Testis (tissue), 2 donors: ENCODE measurements around the gene PHKG1.
"Not testable (repeated sequence)": the region's sequence is repeated elsewhere in the genome, so short reads cannot be mapped to it uniquely, and the experiment has no call there.

Experiments
- POLR2A ChIP-seq: fragments of 450-650 bp; IDR thresholded peaks from one replicate; pipeline ENCODE4 v1.6.1; 2017; ENCODE audit warnings: antibody characterized with exemption, mild to moderate bottlenecking, moderate library complexity
- TF ChIP-seq, protein P1 (sequence below), 3 experiments: fragments of 450-650 bp in 2 of 3; fragments of 200-600 bp in 1 of 3; sonication (generic) in 1 of 3; IDR thresholded peaks; one replicate each; pipeline ENCODE4 v1.5.1; 2016 to 2019; ENCODE audit warnings: antibody characterized with exemption in 3 of 3, mild to moderate bottlenecking in 2 of 3, moderate library complexity in 1 of 3

GRCh38 chr7:56045758-56046157 lies 47.0 kb downstream of the PHKG1 start:
- TF ChIP-seq, protein P1, sequence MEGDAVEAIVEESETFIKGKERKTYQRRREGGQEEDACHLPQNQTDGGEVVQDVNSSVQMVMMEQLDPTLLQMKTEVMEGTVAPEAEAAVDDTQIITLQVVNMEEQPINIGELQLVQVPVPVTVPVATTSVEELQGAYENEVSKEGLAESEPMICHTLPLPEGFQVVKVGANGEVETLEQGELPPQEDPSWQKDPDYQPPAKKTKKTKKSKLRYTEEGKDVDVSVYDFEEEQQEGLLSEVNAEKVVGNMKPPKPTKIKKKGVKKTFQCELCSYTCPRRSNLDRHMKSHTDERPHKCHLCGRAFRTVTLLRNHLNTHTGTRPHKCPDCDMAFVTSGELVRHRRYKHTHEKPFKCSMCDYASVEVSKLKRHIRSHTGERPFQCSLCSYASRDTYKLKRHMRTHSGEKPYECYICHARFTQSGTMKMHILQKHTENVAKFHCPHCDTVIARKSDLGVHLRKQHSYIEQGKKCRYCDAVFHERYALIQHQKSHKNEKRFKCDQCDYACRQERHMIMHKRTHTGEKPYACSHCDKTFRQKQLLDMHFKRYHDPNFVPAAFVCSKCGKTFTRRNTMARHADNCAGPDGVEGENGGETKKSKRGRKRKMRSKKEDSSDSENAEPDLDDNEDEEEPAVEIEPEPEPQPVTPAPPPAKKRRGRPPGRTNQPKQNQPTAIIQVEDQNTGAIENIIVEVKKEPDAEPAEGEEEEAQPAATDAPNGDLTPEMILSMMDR (IDR thresholded peaks at IDR 0.05), result not testable (repeated sequence)
- TF ChIP-seq POLR2A, result not testable (repeated sequence)
